HG03039 (cell line): ENCODE results near the gene OR5C1.
"Not testable (repeated sequence)": the region's sequence is repeated elsewhere in the genome, so short reads cannot be mapped to it uniquely, and the experiment has no call there.

Experiments
- ATAC-seq: cut with Tn5 transposase; IDR thresholded peaks from one replicate; pipeline ENCODE4 v1.9.1; 2021; ENCODE audit warnings: mild to moderate bottlenecking, moderate library complexity; ENCODE audit not compliant: unreplicated experiment

OR5C1 gene

GRCh38 chr9:122810306-122810946, 21.7 kb downstream of the OR5C1 start:
- peak; percentile 64 for ATAC-seq

GRCh38 chr9:122812736-122813135, 24.0 kb downstream of the OR5C1 start:
- no peak for ATAC-seq

DNA sequence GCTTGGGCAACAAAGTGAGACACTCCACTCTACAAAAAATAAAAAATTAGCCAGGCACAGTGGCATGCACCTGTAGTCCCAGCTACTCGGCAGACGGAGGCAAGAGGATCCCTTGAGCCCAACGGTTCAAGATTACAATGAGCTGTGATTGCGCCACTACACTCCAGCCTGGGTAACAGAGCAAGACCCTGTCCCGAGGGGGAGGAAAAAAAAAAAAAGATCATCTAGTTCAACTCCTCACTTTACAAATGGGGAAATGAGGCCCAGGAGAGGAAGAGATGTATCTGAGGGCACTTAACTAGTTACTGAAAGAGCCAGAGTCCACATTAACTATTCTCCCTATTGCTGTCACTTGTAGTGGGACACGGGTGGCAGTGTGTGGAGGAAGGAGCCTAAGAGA, 25.8 kb downstream of the OR5C1 start:
- no peak for ATAC-seq

GRCh38 chr9:122815544-122815943, 26.8 kb downstream of the OR5C1 start:
- no peak for ATAC-seq

DNA sequence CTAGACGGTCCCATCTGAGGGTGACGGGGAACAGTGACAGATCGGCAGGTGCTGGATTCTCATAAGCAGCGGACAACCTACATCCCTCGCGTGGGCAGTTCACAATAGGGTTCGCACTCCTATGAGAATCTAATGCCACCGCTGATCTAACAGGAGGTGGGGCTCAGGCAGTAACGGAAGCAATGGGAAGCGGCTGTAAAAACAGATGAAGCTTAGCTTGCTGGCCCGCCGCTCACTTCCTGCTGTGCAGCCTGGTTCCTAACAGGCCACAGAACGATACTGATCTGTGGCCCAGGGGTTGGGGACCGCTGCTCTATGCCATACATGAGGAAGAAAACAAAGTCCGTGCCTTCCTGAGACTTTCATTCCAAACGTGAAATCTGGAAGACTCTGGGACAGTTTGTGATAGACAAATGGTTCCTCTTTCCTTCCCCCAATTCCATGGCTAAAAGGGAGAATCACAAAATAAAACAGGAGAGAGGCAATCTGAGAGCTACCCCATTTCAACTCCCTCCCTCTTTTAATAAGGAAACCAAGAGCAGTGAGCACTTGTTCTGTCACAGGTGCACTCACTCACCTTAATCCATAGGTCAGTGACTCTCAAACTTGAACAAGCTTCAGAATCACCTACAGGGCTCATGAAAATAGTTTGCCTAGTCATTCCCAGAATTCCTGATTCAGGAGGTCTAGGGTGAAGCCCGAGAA, 27.6 kb downstream of the OR5C1 start:
- no peak for ATAC-seq

GRCh38 chr9:122819326-122819725, 30.6 kb downstream of the OR5C1 start:
- ATAC-seq: no peak

DNA sequence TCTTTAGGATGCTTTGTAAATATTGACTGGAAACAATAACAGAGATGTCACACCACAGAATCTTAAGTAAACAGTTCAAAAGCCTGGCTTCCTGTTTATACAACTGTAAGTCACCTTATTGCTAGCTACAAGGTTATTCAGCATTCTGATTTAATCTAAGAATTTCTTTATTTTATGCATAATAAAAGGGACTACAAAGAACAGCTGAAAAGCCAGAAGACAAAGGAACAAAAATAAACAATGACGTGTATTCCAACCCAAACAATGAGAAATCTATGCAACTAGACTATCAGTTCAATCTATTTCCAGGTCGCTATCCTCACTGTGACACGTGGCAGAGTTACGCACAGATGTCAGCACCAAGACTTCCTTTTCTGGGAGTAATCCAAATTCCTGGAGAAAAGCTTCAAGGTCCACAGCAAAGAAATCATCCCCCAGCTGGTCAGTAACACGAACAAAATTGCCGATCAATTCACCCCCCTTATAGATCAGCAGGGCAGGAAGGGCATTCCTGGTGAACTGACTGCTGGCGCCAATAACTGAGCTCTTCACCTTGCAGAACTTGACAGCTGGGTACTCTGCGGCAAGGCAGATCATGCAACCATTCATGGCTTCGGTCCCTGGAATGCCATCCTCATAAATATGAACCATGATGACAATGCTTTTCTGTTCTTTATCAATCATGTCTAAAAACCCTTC, 31.2 kb downstream of the OR5C1 start:
- no peak for ATAC-seq

- ATAC-seq: no peak
Observed at GRCh38 chr9:122820490-122820845, 31.7 kb downstream of the OR5C1 start.

GRCh38 chr9:122821278-122821943, 32.7 kb downstream of the OR5C1 start:
- no peak for ATAC-seq

DNA sequence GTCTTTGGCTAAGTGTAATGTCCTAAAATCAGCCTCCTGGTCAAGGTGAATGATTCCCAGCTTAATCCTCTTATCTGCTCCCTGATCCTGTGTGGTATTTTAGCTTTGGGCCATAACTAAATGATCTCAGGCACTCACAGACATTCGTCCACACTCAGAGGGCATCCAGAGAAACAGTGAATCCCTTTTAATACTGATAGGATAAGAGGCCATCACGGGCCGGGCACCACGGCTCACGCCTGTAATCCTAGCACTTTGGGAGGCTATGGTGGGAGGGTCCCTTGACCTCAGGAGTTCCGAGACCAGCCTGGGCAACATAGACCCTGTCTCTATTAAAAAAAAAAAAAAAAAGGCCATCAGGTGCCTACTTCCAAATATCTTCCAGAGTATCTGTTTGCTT, 33.3 kb downstream of the OR5C1 start:
- no peak for ATAC-seq

- ATAC-seq: no peak
Observed at GRCh38 chr9:122822938-122823337, 34.2 kb downstream of the OR5C1 start.

DNA sequence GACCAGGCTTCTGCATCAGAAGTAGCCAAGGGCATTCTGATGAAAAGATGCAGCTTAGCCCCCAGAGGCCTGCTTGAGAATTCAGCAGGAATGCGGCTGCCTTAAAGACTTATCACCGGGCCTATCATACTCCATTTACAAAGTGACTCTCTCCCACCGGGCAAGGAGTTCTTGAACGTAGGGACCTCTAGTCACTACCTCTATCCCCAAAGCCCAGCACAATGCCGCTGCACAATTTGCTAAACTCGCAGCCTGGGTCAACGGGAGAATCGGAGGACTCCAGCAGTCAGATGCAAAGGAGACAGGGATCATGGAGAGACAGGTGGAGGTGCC, 39.0 kb downstream of the OR5C1 start:
- peak; percentile 8 for ATAC-seq

DNA sequence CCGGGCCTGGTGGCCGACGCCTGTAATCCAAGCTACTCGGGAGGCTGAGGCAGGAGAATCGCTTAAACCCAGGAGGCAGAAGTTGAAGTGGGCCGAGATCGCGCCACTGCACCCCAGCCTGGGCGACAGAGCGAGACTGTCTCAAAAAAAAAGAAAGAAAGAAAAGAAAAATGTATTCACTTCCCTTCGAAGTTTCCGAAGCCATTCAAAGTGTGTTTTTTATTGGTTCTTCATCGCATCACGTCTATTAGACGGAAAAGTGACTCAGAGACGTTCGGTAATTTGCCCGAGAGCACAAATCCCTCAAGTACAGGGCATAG, 40.2 kb downstream of the OR5C1 start:
- not testable (repeated sequence) for ATAC-seq

- ATAC-seq: no peak
Observed at GRCh38 chr9:122832194-122832593, 43.5 kb downstream of the OR5C1 start.

GRCh38 chr9:122835313-122835731, 46.6 kb downstream of the OR5C1 start:
- ATAC-seq: no peak

- no peak for ATAC-seq
Observed at GRCh38 chr9:122837266-122837850, 48.6 kb downstream of the OR5C1 start.

DNA sequence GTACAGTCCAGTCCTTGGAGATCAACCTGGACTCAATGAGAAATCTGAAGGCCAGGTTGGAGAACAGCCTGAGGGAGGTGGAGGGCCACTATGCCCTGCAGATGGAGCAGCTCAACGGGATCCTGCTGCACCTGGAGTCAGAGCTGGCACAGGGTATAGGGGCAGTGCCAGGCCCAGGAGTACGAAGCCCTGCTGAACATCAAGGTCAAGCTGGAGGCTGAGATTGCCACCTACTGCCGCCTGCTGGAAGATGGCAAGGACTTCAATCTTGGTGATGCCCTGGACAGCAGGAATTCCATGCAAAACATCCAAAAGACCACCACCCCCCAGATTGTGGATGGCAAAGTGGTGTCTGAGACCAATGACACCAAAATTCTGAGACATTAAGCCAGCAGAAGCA, 49.7 kb downstream of the OR5C1 start:
- ATAC-seq: not testable (repeated sequence)
